Measurements from ENCODE around the gene OR4D10. TPM values are rescaled to one million over a fixed set of nuclear protein-coding genes. Genes with fewer than 3 reads are reported as not detected.

OR4D10 gene
- total and polyA plus RNA-seq, 2 of the 13 experiments (the other 11 are each of a cell fraction or from before 2014, with no cell fraction given): not detected

DNA sequence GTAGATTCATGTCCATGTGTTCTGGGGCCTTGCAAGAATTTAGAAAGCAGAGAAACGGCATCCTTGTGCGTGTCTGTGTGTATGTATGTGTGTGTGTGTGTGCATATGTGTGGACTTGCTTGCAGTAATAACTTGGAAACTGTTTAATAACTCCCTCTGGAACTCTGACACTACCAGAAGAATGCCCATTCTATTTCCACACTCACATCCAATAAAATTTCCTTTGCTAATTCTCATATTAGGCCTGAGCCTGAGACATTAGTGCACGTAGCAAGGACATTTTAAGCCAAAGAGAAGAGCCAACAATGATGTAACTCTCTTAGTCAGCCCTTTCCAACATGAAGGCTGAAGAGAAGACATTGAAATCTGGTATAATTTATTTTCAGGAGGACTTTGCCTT is 13.2 kb upstream of the OR4D10 start:
- intact Hi-C loops (cut with micrococcal nuclease; ENCODE audit: unreplicated experiment): no loop called here
- H3K9me3 ChIP-seq (ENCODE audit: low read length): no peaks in the 10 kb centered on the region
- no peak for FAIRE-seq
- WGBS (ENCODE audit: low lambda C conversion rate): 2% methylated on average over 3 of the region's 3 CpGs
- in situ Hi-C loops (cut with HindIII; ENCODE audit: extremely low pct_ligation_motif_present, low pct_unique_long_range_greater_than_20kb): no loop called here
- H2AFZ ChIP-seq (ENCODE audit: low read length): no peak overlapping the region
- no peaks in the 10 kb centered on the region for H3K79me2 ChIP-seq (ENCODE audit: insufficient read depth, low read length)
- ATAC-seq: no peak
- TF ChIP-seq XBP1 (CRISPR knock-in tag; IDR thresholded peaks at IDR 0.05): no peak
- no peak for TF ChIP-seq HOXA7 (CRISPR knock-in tag; IDR thresholded peaks at IDR 0.05)
- no peak for TF ChIP-seq MIXL1 (CRISPR knock-in tag; IDR thresholded peaks at IDR 0.05)
- no peak for TF ChIP-seq MYC (CRISPR knock-in tag; IDR thresholded peaks at IDR 0.05; ENCODE audit: borderline replicate concordance)
- TF ChIP-seq ZNF124 (CRISPR knock-in tag; IDR thresholded peaks at IDR 0.05): no peak
- TF ChIP-seq KLF13 (CRISPR knock-in tag; IDR thresholded peaks at IDR 0.05): no peak
- TF ChIP-seq SRY (CRISPR knock-in tag; IDR thresholded peaks at IDR 0.05): no peak
- no peak for TF ChIP-seq NAIF1 (CRISPR knock-in tag; IDR thresholded peaks at IDR 0.05; ENCODE audit: borderline replicate concordance)
- TF ChIP-seq POGZ (CRISPR knock-in tag; IDR thresholded peaks at IDR 0.05): no peak
- TF ChIP-seq ZBTB1 (CRISPR knock-in tag; IDR thresholded peaks at IDR 0.05; ENCODE audit: borderline replicate concordance): no peak
- TF ChIP-seq, protein P1, sequence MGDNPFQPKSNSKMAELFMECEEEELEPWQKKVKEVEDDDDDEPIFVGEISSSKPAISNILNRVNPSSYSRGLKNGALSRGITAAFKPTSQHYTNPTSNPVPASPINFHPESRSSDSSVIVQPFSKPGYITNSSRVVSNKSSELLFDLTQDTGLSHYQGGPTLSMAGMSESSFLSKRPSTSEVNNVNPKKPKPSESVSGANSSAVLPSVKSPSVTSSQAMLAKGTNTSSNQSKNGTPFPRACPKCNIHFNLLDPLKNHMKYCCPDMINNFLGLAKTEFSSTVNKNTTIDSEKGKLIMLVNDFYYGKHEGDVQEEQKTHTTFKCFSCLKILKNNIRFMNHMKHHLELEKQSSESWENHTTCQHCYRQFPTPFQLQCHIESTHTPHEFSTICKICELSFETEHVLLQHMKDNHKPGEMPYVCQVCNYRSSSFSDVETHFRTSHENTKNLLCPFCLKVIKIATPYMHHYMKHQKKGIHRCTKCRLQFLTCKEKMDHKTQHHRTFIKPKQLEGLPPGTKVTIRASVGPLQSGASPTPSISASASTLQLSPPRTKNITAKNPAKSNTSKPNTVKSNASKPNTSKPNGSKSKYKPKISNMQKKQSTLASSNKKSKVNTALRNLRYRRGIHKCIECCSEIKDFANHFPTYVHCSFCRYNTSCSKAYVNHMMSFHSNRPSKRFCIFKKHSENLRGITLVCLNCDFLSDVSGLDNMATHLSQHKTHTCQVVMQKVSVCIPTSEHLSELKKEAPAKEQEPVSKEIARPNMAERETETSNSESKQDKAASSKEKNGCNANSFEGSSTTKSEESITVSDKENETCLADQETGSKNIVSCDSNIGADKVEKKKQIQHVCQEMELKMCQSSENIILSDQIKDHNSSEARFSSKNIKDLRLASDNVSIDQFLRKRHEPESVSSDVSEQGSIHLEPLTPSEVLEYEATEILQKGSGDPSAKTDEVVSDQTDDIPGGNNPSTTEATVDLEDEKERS (CRISPR knock-in tag; IDR thresholded peaks at IDR 0.05): no peak
- TF ChIP-seq ZNF557 (CRISPR knock-in tag; IDR thresholded peaks at IDR 0.05): no peak
- TF ChIP-seq SCMH1 (CRISPR knock-in tag; IDR thresholded peaks at IDR 0.05; ENCODE audit: borderline replicate concordance): no peak
- TF ChIP-seq ZNF816 (CRISPR knock-in tag; IDR thresholded peaks at IDR 0.05; ENCODE audit: borderline replicate concordance): no peak
- no peak for TF ChIP-seq NCOA1 (CRISPR knock-in tag; IDR thresholded peaks at IDR 0.05)
- TF ChIP-seq, protein P2, sequence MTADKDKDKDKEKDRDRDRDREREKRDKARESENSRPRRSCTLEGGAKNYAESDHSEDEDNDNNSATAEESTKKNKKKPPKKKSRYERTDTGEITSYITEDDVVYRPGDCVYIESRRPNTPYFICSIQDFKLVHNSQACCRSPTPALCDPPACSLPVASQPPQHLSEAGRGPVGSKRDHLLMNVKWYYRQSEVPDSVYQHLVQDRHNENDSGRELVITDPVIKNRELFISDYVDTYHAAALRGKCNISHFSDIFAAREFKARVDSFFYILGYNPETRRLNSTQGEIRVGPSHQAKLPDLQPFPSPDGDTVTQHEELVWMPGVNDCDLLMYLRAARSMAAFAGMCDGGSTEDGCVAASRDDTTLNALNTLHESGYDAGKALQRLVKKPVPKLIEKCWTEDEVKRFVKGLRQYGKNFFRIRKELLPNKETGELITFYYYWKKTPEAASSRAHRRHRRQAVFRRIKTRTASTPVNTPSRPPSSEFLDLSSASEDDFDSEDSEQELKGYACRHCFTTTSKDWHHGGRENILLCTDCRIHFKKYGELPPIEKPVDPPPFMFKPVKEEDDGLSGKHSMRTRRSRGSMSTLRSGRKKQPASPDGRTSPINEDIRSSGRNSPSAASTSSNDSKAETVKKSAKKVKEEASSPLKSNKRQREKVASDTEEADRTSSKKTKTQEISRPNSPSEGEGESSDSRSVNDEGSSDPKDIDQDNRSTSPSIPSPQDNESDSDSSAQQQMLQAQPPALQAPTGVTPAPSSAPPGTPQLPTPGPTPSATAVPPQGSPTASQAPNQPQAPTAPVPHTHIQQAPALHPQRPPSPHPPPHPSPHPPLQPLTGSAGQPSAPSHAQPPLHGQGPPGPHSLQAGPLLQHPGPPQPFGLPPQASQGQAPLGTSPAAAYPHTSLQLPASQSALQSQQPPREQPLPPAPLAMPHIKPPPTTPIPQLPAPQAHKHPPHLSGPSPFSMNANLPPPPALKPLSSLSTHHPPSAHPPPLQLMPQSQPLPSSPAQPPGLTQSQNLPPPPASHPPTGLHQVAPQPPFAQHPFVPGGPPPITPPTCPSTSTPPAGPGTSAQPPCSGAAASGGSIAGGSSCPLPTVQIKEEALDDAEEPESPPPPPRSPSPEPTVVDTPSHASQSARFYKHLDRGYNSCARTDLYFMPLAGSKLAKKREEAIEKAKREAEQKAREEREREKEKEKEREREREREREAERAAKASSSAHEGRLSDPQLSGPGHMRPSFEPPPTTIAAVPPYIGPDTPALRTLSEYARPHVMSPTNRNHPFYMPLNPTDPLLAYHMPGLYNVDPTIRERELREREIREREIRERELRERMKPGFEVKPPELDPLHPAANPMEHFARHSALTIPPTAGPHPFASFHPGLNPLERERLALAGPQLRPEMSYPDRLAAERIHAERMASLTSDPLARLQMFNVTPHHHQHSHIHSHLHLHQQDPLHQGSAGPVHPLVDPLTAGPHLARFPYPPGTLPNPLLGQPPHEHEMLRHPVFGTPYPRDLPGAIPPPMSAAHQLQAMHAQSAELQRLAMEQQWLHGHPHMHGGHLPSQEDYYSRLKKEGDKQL (CRISPR knock-in tag; IDR thresholded peaks at IDR 0.05; ENCODE audit: low read depth): no peak
- TF ChIP-seq, protein P3, sequence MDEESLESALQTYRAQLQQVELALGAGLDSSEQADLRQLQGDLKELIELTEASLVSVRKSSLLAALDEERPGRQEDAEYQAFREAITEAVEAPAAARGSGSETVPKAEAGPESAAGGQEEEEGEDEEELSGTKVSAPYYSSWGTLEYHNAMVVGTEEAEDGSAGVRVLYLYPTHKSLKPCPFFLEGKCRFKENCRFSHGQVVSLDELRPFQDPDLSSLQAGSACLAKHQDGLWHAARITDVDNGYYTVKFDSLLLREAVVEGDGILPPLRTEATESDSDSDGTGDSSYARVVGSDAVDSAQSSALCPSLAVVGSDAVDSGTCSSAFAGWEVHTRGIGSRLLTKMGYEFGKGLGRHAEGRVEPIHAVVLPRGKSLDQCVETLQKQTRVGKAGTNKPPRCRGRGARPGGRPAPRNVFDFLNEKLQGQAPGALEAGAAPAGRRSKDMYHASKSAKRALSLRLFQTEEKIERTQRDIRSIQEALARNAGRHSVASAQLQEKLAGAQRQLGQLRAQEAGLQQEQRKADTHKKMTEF (CRISPR knock-in tag; IDR thresholded peaks at IDR 0.05): no peak
- no peak for TF ChIP-seq ZSCAN25 (CRISPR knock-in tag; IDR thresholded peaks at IDR 0.05)
- peaks cover 0 to 4% of the 10 kb centered on the region in 2 experiments; a peak in 1 of 5 replicates for H3K27me3 ChIP-seq (ENCODE audit: control insufficient read depth in 1 of 2, insufficient read depth in 2 of 2, low read length in 2 of 2)
- no peak for DNase-seq (ENCODE audit: low spot score)
- POLR2A ChIA-PET: no interaction called here
- no peaks in the 10 kb centered on the region for H3K36me3 ChIP-seq (replicated peaks in 1 of 2; ENCODE audit: control insufficient read depth in 1 of 2, insufficient read depth in 2 of 2, low read length in 2 of 2)
- H3K4me3 ChIP-seq (replicated peaks in 1 of 3; ENCODE audit: insufficient read depth in 1 of 3, low read depth in 2 of 3, low read length in 3 of 3): no peak overlapping the region
- no peak overlapping the region for H3K27ac ChIP-seq (ENCODE audit: extremely low read length, insufficient read depth, low read length)
- H3K9ac ChIP-seq (ENCODE audit: insufficient read depth, low read depth, low read length): no peak overlapping the region
- CTCF ChIA-PET (ENCODE audit: low intra/inter-chr PET ratio, low total read pairs): no interaction called here
- H4K20me1 ChIP-seq (ENCODE audit: insufficient read depth, low read length): no peaks in the 10 kb centered on the region
- H3K4me2 ChIP-seq (ENCODE audit: low read depth, low read length): no peak overlapping the region
- no peaks in the 10 kb centered on the region for H3K4me1 ChIP-seq (ENCODE audit: insufficient read depth, low read length)
- BruUV-seq (replicated peaks): no TSS peak

Measured in HepG2 (cell line).